DND-41 (cell line): ENCODE measurements around the gene CFAP299.

Experiments
- EZH2 ChIP-seq: IDR thresholded peaks from 3 replicates; pipeline ENCODE4 v1.6.1; 2012; ENCODE audit warnings: borderline replicate concordance, low read depth, mild to moderate bottlenecking, moderate library complexity, low read length, inconsistent platforms; ENCODE audit not compliant: severe bottlenecking
- TF ChIP-seq, protein P1 (sequence below): IDR thresholded peaks from 2 replicates; pipeline ENCODE4 v1.5.1; 2012; ENCODE audit warnings: borderline replicate concordance, low read length, moderate library complexity, mild to moderate bottlenecking; ENCODE audit not compliant: poor library complexity, severe bottlenecking; ENCODE audit errors: extremely low read depth

GRCh38 chr4:80740375-80740774 lies 404.8 kb downstream of the CFAP299 start:
- TF ChIP-seq, protein P1, sequence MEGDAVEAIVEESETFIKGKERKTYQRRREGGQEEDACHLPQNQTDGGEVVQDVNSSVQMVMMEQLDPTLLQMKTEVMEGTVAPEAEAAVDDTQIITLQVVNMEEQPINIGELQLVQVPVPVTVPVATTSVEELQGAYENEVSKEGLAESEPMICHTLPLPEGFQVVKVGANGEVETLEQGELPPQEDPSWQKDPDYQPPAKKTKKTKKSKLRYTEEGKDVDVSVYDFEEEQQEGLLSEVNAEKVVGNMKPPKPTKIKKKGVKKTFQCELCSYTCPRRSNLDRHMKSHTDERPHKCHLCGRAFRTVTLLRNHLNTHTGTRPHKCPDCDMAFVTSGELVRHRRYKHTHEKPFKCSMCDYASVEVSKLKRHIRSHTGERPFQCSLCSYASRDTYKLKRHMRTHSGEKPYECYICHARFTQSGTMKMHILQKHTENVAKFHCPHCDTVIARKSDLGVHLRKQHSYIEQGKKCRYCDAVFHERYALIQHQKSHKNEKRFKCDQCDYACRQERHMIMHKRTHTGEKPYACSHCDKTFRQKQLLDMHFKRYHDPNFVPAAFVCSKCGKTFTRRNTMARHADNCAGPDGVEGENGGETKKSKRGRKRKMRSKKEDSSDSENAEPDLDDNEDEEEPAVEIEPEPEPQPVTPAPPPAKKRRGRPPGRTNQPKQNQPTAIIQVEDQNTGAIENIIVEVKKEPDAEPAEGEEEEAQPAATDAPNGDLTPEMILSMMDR = no peak
- no peak for TF ChIP-seq EZH2
